Gastroesophageal sphincter (tissue), 4 donors: ENCODE measurements around the gene ARHGAP42. TPM values are rescaled to one million over a fixed set of nuclear protein-coding genes. Genes with fewer than 3 reads are reported as not detected.

Experiments used
- ATAC-seq: fragments of 150-250 bp; one replicate; pipeline ENCODE4 v1.9.1; 2016; ENCODE audit warnings: mild to moderate bottlenecking, moderate library complexity
- H3K27ac ChIP-seq, 4 donors: fragments of 200-600 bp; sonication (generic) in 3 of 4; 1 replicate in 3 of 4; 2 replicates in 1 of 4; pipeline ENCODE4 v1.5.1; 2016 to 2019
- H3K27me3 ChIP-seq: fragments of 200-600 bp; sonication (generic); one replicate; pipeline ENCODE4 v1.5.1; 2019
- H3K36me3 ChIP-seq, 2 donors: fragments of 200-600 bp; sonication (generic); one replicate each; pipeline ENCODE4 v1.5.1; 2019; ENCODE audit warnings: control low read depth in 1 of 2
- H3K4me1 ChIP-seq, 3 donors: fragments of 200-600 bp; sonication (generic); 1 replicate in 2 of 3; 2 replicates in 1 of 3; pipeline ENCODE4 v1.5.1; 2016 to 2019; ENCODE audit warnings: control low read depth in 2 of 3
- H3K4me3 ChIP-seq, 2 donors: fragments of 200-600 bp; sonication (generic); one replicate each; pipeline ENCODE4 v1.5.1; 2019; ENCODE audit warnings: mild to moderate bottlenecking in 1 of 2, moderate library complexity in 1 of 2
- H3K9me3 ChIP-seq, 3 donors: fragments of 200-600 bp; sonication (generic); one replicate each; pipeline ENCODE4 v1.5.1; 2017 to 2019; ENCODE audit warnings: control low read depth in 2 of 3
- EP300 ChIP-seq: sonication (generic); formaldehyde crosslinking; IDR thresholded peaks from one replicate; pipeline ENCODE4 v1.6.1; 2017; ENCODE audit warnings: antibody characterized with exemption, mild to moderate bottlenecking
- POLR2A ChIP-seq, 2 donors: fragments of 450-650 bp; IDR thresholded peaks; one replicate each; pipeline ENCODE4 v1.6.1; 2017; ENCODE audit warnings: antibody characterized with exemption in 2 of 2, mild to moderate bottlenecking in 2 of 2, moderate library complexity in 1 of 2
- POLR2AphosphoS5 ChIP-seq: sonication (generic); formaldehyde crosslinking; IDR thresholded peaks from one replicate; pipeline ENCODE4 v1.6.1; 2017; ENCODE audit warnings: antibody characterized with exemption
- WGBS, 2 donors: methylation state at CpG; one replicate each; pipeline ENCODE4 v1.1.5; 2018; ENCODE audit warnings: low coverage in 1 of 2; 5-methylcytosine and 5-hydroxymethylcytosine counted together
- total RNA-seq, 4 donors: library from RNA; depleted of rRNA; stranded (reverse); fragments of >200 nt; gene quantifications; one replicate each; pipeline ENCODE4 v1.1.0, GENCODE V29; 2016
- TF ChIP-seq, protein P1 (sequence below), 4 experiments: fragments of 200-600 bp in 2 of 4; fragments of 450-650 bp in 2 of 4; sonication (generic) in 1 of 4; IDR thresholded peaks; one replicate each; pipeline ENCODE4 v1.5.1; 2017 to 2019; ENCODE audit warnings: antibody characterized with exemption in 4 of 4, mild to moderate bottlenecking in 2 of 4, moderate library complexity in 2 of 4

ARHGAP42 gene
- total RNA-seq, 4 donors from 2014 or later, result 6.3 to 29.1 (median 9.9) TPM

DNA sequence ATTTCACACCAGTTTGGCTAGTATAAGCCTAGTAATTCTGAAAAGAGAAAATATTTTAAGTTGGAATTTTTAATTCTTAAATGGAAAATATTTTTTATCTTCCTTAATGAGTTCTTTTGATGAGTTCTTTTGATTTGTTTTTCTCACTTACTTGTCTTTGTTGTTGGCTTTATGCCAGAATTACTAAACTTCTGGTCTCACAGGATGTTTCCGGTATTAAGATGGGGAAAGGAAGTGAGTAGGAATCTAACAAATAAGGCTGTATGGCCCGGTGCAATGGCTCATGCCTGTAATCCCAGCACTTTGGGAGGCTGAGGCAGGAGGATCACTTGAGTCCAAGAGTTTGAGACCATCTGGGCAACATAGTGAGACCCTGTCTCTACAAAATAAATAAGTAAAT, 106.4 kb downstream of the ARHGAP42 start:
- H3K36me3 ChIP-seq, result no peaks in the 10 kb centered on the region
- H3K4me3 ChIP-seq, result no peak overlapping the region
- no peak for TF ChIP-seq POLR2AphosphoS5
- no peak for TF ChIP-seq EP300
- no peak for TF ChIP-seq POLR2A (IDR thresholded peaks at IDR 0.05)
- TF ChIP-seq, protein P1, sequence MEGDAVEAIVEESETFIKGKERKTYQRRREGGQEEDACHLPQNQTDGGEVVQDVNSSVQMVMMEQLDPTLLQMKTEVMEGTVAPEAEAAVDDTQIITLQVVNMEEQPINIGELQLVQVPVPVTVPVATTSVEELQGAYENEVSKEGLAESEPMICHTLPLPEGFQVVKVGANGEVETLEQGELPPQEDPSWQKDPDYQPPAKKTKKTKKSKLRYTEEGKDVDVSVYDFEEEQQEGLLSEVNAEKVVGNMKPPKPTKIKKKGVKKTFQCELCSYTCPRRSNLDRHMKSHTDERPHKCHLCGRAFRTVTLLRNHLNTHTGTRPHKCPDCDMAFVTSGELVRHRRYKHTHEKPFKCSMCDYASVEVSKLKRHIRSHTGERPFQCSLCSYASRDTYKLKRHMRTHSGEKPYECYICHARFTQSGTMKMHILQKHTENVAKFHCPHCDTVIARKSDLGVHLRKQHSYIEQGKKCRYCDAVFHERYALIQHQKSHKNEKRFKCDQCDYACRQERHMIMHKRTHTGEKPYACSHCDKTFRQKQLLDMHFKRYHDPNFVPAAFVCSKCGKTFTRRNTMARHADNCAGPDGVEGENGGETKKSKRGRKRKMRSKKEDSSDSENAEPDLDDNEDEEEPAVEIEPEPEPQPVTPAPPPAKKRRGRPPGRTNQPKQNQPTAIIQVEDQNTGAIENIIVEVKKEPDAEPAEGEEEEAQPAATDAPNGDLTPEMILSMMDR (IDR thresholded peaks at IDR 0.05), result no peak
- no peak overlapping the region for H3K27ac ChIP-seq
- 73 to 78% methylated on average over 2 of the region's 2 CpGs for WGBS, 2 donors
- no peak for ATAC-seq
- no peaks in the 10 kb centered on the region for H3K27me3 ChIP-seq
- H3K9me3 ChIP-seq, result no peaks in the 10 kb centered on the region
- peaks cover 0 to 22% (median 0%) of the 10 kb centered on the region in 3 donors for H3K4me1 ChIP-seq

DNA sequence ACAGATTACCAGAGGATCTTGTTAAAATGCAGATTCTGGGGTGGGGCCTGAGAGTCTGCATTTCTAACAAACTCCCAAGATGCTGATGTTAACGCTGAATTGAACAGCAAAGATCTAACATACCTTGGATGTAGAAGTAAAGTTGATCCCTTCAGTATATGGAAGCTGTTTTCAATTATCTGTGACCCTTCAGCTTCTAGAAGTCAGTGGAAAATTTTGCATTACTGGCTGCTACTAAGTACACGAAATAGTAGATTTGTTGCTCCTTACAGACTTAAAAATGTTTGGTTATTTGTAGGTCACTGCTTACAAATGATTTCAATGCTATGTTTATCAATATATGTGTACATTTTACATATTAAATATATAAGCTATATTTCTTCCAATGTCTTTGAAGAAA, 107.4 kb downstream of the ARHGAP42 start:
- Histone ChIP-seq H3K4me1 (peaks cover 0 to 19% (median 0%) of the 10 kb centered on the region in 3 donors), H3K9me3 (no peaks in the 10 kb centered on the region), H3K4me3 (no peak overlapping the region), H3K27ac (no peak overlapping the region), H3K27me3 (no peaks in the 10 kb centered on the region), H3K36me3 (no peaks in the 10 kb centered on the region)
- ATAC-seq, result no peak
- WGBS, 2 donors, result 81 to 95% methylated on average over 2 of the region's 2 CpGs
- TF ChIP-seq POLR2A (IDR thresholded peaks at IDR 0.05) (no peak), POLR2AphosphoS5 (no peak), EP300 (no peak)
- TF ChIP-seq, protein P1 (IDR thresholded peaks at IDR 0.05), result no peak

DNA sequence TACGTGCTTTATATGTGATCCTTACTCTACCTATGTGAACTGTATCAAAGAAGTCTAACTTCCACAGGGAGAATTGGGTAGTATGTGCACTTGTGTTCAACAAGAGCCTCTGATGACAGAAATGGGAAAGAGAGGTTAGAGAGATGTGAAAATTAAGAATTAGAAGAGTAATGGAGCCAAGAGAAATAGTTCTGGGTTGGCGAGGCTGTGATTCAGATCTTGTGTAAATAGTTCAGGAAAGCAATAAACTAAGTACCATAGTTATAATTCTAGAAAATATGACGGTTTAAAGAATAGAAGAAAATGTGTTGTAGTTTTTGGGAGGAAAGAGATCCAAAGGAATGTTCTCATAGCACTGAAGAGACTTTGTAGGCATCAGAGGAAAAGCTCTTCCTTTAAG, 112.4 kb downstream of the ARHGAP42 start:
- H3K36me3 ChIP-seq, result no peaks in the 10 kb centered on the region
- 82 to 93% methylated on average over 2 to 3 of the region's 3 CpGs for WGBS, 2 donors
- no peaks in the 10 kb centered on the region for H3K4me1 ChIP-seq
- no peak for TF ChIP-seq EP300
- no peak for TF ChIP-seq POLR2AphosphoS5
- TF ChIP-seq POLR2A (IDR thresholded peaks at IDR 0.05), result no peak
- TF ChIP-seq, protein P1 (IDR thresholded peaks at IDR 0.05), result no peak
- H3K4me3 ChIP-seq, result no peak overlapping the region
- H3K9me3 ChIP-seq, result no peaks in the 10 kb centered on the region
- no peak for ATAC-seq
- no peak overlapping the region for H3K27ac ChIP-seq
- no peaks in the 10 kb centered on the region for H3K27me3 ChIP-seq

DNA sequence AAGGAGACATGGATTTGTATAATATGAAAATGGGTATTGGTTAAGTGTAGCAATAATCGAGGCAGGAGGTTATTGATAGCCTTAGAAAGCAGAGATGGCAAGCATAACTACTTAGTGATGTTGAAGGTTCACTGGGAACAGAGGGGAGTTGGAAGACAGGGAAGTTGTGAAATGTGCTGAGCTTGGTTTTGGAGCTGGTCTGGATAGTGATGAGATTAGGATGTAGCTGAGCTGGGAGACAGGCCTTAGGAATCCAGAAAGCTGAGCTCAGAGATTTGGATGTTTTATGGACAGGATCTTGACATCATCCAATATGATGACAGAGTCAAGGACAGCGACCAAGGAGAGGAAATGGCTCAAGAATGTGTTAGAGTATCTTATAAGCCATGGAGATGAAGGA, 113.1 kb downstream of the ARHGAP42 start:
- TF ChIP-seq EP300, result no peak
- Histone ChIP-seq H3K36me3 (no peaks in the 10 kb centered on the region), H3K27ac (no peak overlapping the region), H3K4me1 (no peaks in the 10 kb centered on the region), H3K9me3 (no peaks in the 10 kb centered on the region), H3K4me3 (no peak overlapping the region), H3K27me3 (no peaks in the 10 kb centered on the region)
- 74 to 80% methylated on average over 2 of the region's 2 CpGs for WGBS, 2 donors
- no peak for ATAC-seq

DNA sequence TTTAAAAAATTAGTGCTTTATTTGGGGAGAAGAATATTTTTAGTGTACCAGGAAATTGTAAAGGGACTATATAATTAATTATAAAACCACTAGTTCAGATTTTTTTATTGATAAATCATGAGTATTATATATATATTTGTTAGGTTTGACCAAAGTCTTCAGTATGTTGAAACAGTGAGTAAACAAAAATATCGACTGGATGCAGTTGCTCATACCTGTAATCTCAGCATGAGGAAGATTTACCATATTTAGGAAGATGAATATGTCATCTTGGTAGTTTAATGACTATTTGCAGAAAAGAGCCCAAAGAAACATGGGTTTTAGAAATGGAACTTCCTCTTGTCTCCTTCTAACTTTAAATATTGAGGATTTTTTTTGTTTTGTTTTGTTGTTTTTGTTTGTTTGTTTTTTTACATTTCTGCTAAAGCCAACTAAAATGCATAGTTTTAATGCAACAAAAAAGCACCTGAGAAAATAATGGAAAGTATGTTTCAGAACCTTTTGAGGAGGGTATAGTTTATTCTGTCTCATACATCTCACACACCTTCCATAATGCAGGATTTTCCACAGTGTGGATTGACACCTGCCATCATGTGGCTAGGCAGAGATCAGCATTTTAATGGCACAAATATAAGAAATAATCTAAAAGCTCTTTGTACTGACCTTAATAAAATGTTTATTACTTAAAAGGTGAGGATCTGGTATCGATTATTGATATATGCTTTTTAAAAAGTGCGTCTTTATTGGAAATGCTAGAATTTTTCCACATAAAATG, 114.3 kb downstream of the ARHGAP42 start:
- no peak for TF ChIP-seq POLR2AphosphoS5
- TF ChIP-seq POLR2A (IDR thresholded peaks at IDR 0.05), result no peak
- TF ChIP-seq, protein P1 (IDR thresholded peaks at IDR 0.05), result no peak
- TF ChIP-seq EP300, result no peak
- H3K4me3 ChIP-seq, result no peak overlapping the region
- no peak for ATAC-seq
- no peaks in the 10 kb centered on the region for H3K27me3 ChIP-seq
- H3K4me1 ChIP-seq, result no peaks in the 10 kb centered on the region
- no peak overlapping the region for H3K27ac ChIP-seq
- 98 to 100% methylated on average over 3 of the region's 3 CpGs for WGBS, 2 donors
- H3K9me3 ChIP-seq, result no peaks in the 10 kb centered on the region
- H3K36me3 ChIP-seq, result no peaks in the 10 kb centered on the region
